Colonic mucosa (tissue), 4 donors: ENCODE measurements around the gene ZBTB43. TPM values are rescaled to one million over a fixed set of nuclear protein-coding genes. Genes with fewer than 3 reads are reported as not detected.

Experiments used
- DNase-seq: peaks from one replicate; pipeline ENCODE4 v3.0.0-alpha.2; 2020
- H3K27ac ChIP-seq: fragments of 200-600 bp; one replicate; pipeline ENCODE4 v1.8.0; 2021
- H3K27me3 ChIP-seq: fragments of 200-600 bp; one replicate; pipeline ENCODE4 v1.8.0; 2021
- H3K36me3 ChIP-seq: fragments of 200-600 bp; one replicate; pipeline ENCODE4 v1.8.0; 2021
- H3K4me1 ChIP-seq: fragments of 200-600 bp; one replicate; pipeline ENCODE4 v1.8.0; 2021; ENCODE audit warnings: mild to moderate bottlenecking
- H3K4me3 ChIP-seq: fragments of 200-600 bp; one replicate; pipeline ENCODE4 v1.8.0; 2021
- H3K9ac ChIP-seq, 2 donors: one replicate each; pipeline ENCODE4 v1.7.0; 2013; ENCODE audit warnings: control low read depth in 2 of 2, low read depth in 2 of 2, low read length in 2 of 2
- H3K9me3 ChIP-seq: fragments of 200-600 bp; one replicate; pipeline ENCODE4 v1.8.0; 2021
- intact Hi-C: fragments of 100-400 bp; cut with DNase I; formaldehyde crosslinking; loops from one replicate; pipeline ENCODE4 v1.14.1; 2022
- total RNA-seq, 2 donors: library from RNA; stranded (reverse); fragmentation: NEBNext Ultra II Directional in 1 of 2; extraction: Animal tissue kit (Norgen Biotek cat#: 25700) in 1 of 2; gene quantifications; one replicate each; pipeline ENCODE4 v1.2.1, GENCODE V29; 2021
- TF ChIP-seq, protein P1 (sequence below): fragments of 200-600 bp; IDR thresholded peaks from one replicate; pipeline ENCODE4 v1.8.0; 2022; ENCODE audit warnings: antibody characterized with exemption, mild to moderate bottlenecking
- donor health status: healthy.
- donor health status: DM: no; HTN: no; CAD: no.
- donor health status: DM: no; HTN: no; CAD: no.

Gene ZBTB43
- total RNA-seq, 2 donors from 2014 or later: 16.3 to 18.5 TPM

DNA sequence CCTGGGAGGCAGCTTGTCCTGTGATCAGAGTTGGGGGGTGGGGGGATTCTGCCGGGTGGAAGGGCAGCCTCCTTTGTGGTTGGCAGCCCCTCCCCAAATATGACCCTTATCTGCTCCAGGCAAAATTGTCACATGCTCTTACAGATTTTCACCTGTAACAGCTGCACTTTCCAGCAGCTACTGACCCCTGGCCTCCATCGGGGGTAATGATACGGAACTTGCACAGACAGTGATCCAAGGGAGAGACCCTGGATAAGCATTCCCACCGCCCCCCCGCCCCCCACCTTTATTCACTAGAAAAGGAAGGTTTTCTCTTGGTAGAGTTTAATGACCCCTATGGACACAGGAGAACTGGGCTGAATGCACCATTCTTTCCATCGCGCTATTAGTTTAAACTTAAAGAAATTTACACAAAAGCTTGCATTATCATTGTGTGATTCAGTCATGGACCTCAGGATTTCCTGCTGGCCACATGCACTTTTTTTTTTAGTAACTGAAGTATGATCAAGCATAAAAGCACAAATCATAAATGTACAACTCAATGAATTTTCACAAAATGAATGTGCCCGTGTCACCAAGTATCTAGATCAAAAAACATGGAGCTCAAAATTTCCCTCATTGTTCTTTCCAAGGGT is 44.9 kb downstream of the ZBTB43 start:
- H3K9ac ChIP-seq: no peak overlapping the region
- intact Hi-C loops: no loop called here
- DNase-seq: no peak

GRCh38 chr9:126851286-126851880 is 46.5 kb downstream of the ZBTB43 start:
- Histone ChIP-seq H3K9me3 (no peaks in the 10 kb centered on the region), H3K27me3 (no peaks in the 10 kb centered on the region), H3K36me3 (no peaks in the 10 kb centered on the region), H3K4me1 (no peaks in the 10 kb centered on the region), H3K27ac (no peak overlapping the region), H3K9ac (no peak overlapping the region), H3K4me3 (no peak overlapping the region)
- DNase-seq: no peak
- TF ChIP-seq, protein P1, sequence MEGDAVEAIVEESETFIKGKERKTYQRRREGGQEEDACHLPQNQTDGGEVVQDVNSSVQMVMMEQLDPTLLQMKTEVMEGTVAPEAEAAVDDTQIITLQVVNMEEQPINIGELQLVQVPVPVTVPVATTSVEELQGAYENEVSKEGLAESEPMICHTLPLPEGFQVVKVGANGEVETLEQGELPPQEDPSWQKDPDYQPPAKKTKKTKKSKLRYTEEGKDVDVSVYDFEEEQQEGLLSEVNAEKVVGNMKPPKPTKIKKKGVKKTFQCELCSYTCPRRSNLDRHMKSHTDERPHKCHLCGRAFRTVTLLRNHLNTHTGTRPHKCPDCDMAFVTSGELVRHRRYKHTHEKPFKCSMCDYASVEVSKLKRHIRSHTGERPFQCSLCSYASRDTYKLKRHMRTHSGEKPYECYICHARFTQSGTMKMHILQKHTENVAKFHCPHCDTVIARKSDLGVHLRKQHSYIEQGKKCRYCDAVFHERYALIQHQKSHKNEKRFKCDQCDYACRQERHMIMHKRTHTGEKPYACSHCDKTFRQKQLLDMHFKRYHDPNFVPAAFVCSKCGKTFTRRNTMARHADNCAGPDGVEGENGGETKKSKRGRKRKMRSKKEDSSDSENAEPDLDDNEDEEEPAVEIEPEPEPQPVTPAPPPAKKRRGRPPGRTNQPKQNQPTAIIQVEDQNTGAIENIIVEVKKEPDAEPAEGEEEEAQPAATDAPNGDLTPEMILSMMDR: no peak
- intact Hi-C loops: no loop called here

More for the DNA sequence above, 44.9 kb downstream of the ZBTB43 start:
- no peaks in the 10 kb centered on the region for H3K9me3 ChIP-seq
- no peak overlapping the region for H3K27ac ChIP-seq
- TF ChIP-seq, protein P1: no peak
- no peaks in the 10 kb centered on the region for H3K27me3 ChIP-seq
- no peaks in the 10 kb centered on the region for H3K4me1 ChIP-seq
- no peak overlapping the region for H3K4me3 ChIP-seq
- no peaks in the 10 kb centered on the region for H3K36me3 ChIP-seq

- H3K27ac ChIP-seq: no peak overlapping the region
- DNase-seq: no peak
- no peaks in the 10 kb centered on the region for H3K4me1 ChIP-seq
- H3K9ac ChIP-seq: no peak overlapping the region
- H3K36me3 ChIP-seq: no peaks in the 10 kb centered on the region
- TF ChIP-seq, protein P1: no peak
- H3K27me3 ChIP-seq: no peaks in the 10 kb centered on the region
- no peaks in the 10 kb centered on the region for H3K9me3 ChIP-seq
- intact Hi-C loops: no loop called here
- H3K4me3 ChIP-seq: no peak overlapping the region
Observed at GRCh38 chr9:126852086-126852688, 47.3 kb downstream of the ZBTB43 start.

DNA sequence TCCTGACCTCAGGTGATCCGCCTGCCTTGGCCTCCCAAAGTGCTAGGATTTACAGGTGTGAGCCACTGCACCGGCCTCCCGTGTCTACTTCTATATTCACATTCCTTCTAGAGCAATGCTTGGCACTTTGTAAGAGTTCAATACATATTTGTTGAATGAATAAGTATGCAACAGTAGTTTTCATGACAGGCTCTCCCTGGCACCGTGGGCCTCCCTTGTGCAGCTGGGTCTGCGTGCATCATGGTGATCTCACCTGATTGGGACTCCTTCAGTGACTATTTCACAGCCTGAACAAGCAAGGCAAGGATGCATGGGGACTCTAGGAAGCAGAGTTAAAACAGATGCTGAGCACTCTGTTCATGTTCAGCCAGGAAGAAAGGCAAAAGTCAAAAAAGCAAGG is 48.8 kb downstream of the ZBTB43 start:
- no peak for DNase-seq
- intact Hi-C loops: no loop called here
- Histone ChIP-seq H3K4me1 (no peaks in the 10 kb centered on the region), H3K27ac (no peak overlapping the region), H3K27me3 (no peaks in the 10 kb centered on the region), H3K9me3 (no peaks in the 10 kb centered on the region), H3K36me3 (no peaks in the 10 kb centered on the region), H3K4me3 (no peak overlapping the region), H3K9ac (no peak overlapping the region)
- TF ChIP-seq, protein P1: no peak

DNA sequence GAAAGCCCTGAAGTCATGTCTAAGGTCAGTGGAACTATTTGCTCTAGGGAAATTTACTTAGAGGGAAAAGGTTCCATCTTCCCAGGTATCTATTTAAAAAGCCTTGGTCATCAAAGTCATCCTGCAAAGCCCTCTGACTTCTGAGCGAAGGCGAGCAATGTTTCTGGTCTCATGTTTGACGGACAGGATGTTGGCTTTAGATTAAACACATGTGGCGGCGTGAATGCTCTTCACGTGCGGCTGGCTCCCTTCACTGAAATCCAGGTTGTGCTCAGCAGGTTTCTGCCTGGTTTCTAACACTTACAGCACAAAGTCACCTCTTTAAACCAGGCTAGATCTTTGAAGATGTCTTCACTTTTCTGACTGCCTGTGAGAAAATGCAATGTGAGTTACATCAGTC is 49.9 kb downstream of the ZBTB43 start:
- Histone ChIP-seq H3K9ac (no peak overlapping the region), H3K27me3 (no peaks in the 10 kb centered on the region), H3K9me3 (no peaks in the 10 kb centered on the region), H3K36me3 (no peaks in the 10 kb centered on the region), H3K4me3 (no peak overlapping the region), H3K4me1 (no peaks in the 10 kb centered on the region), H3K27ac (no peak overlapping the region)
- TF ChIP-seq, protein P1: no peak
- DNase-seq: no peak
- intact Hi-C loops: no loop called here
